RPMI8226 (cell line): ENCODE results near the gene ADGRG6.
A peak's percentile ranks its signal among the peaks of the same experiment; 100 is the strongest.
"Not testable (repeated sequence)": the region's sequence is repeated elsewhere in the genome, so short reads cannot be mapped to it uniquely, and the experiment has no call there.

ENCODE experiments used
- DNase-seq: peaks from one replicate; pipeline ENCODE4 v3.0.0-alpha.2; 2015

The ADGRG6 gene

GRCh38 chr6:142452993-142453392, 151.2 kb downstream of the ADGRG6 start:
- DNase-seq: no peak

GRCh38 chr6:142454196-142454595, 152.4 kb downstream of the ADGRG6 start:
- DNase-seq: not testable (repeated sequence)

- not testable (repeated sequence) for DNase-seq
Measured at GRCh38 chr6:142454848-142455247, 153.0 kb downstream of the ADGRG6 start.

- DNase-seq: no peak
Measured at GRCh38 chr6:142455957-142456589, 154.3 kb downstream of the ADGRG6 start.

GRCh38 chr6:142457638-142458406, 156.0 kb downstream of the ADGRG6 start:
- no peak for DNase-seq

- DNase-seq: no peak
Measured at GRCh38 chr6:142458836-142459235, 157.0 kb downstream of the ADGRG6 start.

- no peak for DNase-seq
Measured at GRCh38 chr6:142459271-142459670, 157.5 kb downstream of the ADGRG6 start.

GRCh38 chr6:142462260-142462659, 160.5 kb downstream of the ADGRG6 start:
- no peak for DNase-seq

- DNase-seq: no peak
Measured at GRCh38 chr6:142463988-142464387, 162.2 kb downstream of the ADGRG6 start.

GRCh38 chr6:142469220-142469619, 167.4 kb downstream of the ADGRG6 start:
- DNase-seq: no peak

GRCh38 chr6:142470421-142470820, 168.6 kb downstream of the ADGRG6 start:
- DNase-seq: no peak

GRCh38 chr6:142474531-142475289, 172.9 kb downstream of the ADGRG6 start:
- no peak for DNase-seq

- no peak for DNase-seq
Measured at GRCh38 chr6:142476452-142476851, 174.6 kb downstream of the ADGRG6 start.

GRCh38 chr6:142478117-142478516, 176.3 kb downstream of the ADGRG6 start:
- peak; percentile 48 for DNase-seq

GRCh38 chr6:142481466-142481865, 179.7 kb downstream of the ADGRG6 start:
- no peak for DNase-seq

GRCh38 chr6:142482249-142482648, 180.4 kb downstream of the ADGRG6 start:
- no peak for DNase-seq

- no peak for DNase-seq
Measured at GRCh38 chr6:142482974-142483373, 181.2 kb downstream of the ADGRG6 start.

- peak; percentile 39 for DNase-seq
Measured at GRCh38 chr6:142485256-142485655, 183.4 kb downstream of the ADGRG6 start.

GRCh38 chr6:142489722-142490610, 188.2 kb downstream of the ADGRG6 start:
- no peak for DNase-seq
